A673 (cell line): Measurements from ENCODE around the gene SHISA7.

Experiments used
- EZH2 ChIP-seq: fragments of 200-600 bp; sonication (generic); IDR thresholded peaks from 2 replicates; pipeline ENCODE4 v1.6.1; 2017; ENCODE audit warnings: borderline replicate concordance, low read depth, mild to moderate bottlenecking, mixed read lengths, antibody characterized with exemption, low read length; ENCODE audit not compliant: poor library complexity, severe bottlenecking
- TF ChIP-seq, protein P1 (sequence below): fragments of 300-800, 200-600 bp; sonication (generic); conservative IDR thresholded peaks from 2 replicates; pipeline ENCODE4 v1.5.1; 2017; ENCODE audit warnings: low read depth, mild to moderate bottlenecking, antibody characterized with exemption, low read length, moderate library complexity, mixed read lengths

DNA sequence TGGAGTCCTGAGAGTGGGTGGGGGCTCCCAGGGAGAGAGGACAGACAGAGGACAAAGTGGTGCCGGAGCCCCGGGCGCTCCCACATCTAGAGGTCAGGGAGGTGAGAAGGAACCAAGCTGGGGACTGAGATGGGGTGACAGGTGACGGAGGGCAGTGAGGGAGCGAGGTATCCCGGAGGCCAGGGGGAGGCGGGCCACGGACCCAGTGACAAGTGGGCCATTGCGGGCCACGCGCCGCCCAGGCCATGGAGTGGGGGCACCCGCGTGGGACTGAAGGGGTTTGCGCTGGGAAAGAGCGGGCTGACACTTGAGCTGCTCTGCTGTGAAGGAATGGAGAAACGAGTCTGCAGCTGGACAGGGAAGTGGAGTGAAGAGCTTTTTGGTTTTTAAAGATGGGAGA is 35.9 kb upstream of the SHISA7 start:
- TF ChIP-seq, protein P1, sequence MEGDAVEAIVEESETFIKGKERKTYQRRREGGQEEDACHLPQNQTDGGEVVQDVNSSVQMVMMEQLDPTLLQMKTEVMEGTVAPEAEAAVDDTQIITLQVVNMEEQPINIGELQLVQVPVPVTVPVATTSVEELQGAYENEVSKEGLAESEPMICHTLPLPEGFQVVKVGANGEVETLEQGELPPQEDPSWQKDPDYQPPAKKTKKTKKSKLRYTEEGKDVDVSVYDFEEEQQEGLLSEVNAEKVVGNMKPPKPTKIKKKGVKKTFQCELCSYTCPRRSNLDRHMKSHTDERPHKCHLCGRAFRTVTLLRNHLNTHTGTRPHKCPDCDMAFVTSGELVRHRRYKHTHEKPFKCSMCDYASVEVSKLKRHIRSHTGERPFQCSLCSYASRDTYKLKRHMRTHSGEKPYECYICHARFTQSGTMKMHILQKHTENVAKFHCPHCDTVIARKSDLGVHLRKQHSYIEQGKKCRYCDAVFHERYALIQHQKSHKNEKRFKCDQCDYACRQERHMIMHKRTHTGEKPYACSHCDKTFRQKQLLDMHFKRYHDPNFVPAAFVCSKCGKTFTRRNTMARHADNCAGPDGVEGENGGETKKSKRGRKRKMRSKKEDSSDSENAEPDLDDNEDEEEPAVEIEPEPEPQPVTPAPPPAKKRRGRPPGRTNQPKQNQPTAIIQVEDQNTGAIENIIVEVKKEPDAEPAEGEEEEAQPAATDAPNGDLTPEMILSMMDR = no peak
- TF ChIP-seq EZH2 = no peak
